ENCODE results near the gene PDCD1.

Gene PDCD1

GRCh38 chr2:241903121-241904010 is 44.7 kb upstream of the PDCD1 start:
- H3K4me3 ChIP-seq (ENCODE audit: low read length) = no peak overlapping the region
- H3K9me3 ChIP-seq (ENCODE audit: control insufficient read depth, insufficient read depth, low read length) = no peaks in the 10 kb centered on the region
- H3K36me3 ChIP-seq (ENCODE audit: control insufficient read depth, low read length) = no peaks in the 10 kb centered on the region
- no peaks in the 10 kb centered on the region for H3K9me2 ChIP-seq (replicated peaks; ENCODE audit: control insufficient read depth, low read length)
- no peak for TF ChIP-seq EZH2phosphoT487 (IDR thresholded peaks at IDR 0.05; ENCODE audit: borderline replicate concordance, low read length)
- TF ChIP-seq, protein P1, sequence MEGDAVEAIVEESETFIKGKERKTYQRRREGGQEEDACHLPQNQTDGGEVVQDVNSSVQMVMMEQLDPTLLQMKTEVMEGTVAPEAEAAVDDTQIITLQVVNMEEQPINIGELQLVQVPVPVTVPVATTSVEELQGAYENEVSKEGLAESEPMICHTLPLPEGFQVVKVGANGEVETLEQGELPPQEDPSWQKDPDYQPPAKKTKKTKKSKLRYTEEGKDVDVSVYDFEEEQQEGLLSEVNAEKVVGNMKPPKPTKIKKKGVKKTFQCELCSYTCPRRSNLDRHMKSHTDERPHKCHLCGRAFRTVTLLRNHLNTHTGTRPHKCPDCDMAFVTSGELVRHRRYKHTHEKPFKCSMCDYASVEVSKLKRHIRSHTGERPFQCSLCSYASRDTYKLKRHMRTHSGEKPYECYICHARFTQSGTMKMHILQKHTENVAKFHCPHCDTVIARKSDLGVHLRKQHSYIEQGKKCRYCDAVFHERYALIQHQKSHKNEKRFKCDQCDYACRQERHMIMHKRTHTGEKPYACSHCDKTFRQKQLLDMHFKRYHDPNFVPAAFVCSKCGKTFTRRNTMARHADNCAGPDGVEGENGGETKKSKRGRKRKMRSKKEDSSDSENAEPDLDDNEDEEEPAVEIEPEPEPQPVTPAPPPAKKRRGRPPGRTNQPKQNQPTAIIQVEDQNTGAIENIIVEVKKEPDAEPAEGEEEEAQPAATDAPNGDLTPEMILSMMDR (IDR thresholded peaks at IDR 0.05; ENCODE audit: low read depth, low read length, poor library complexity, severe bottlenecking) = no peak
- no peaks in the 10 kb centered on the region for H3K27me3 ChIP-seq (ENCODE audit: control insufficient read depth, low read length)
- H4K20me1 ChIP-seq (ENCODE audit: control insufficient read depth, insufficient read depth, low read depth, low read length) = no peaks in the 10 kb centered on the region
- H3F3A ChIP-seq (ENCODE audit: control insufficient read depth, insufficient read depth) = no peaks in the 10 kb centered on the region
- no peaks in the 10 kb centered on the region for H3K79me2 ChIP-seq (ENCODE audit: control insufficient read depth, low read length)
- no peak overlapping the region for H3K27ac ChIP-seq (ENCODE audit: low read depth, low read length)
- no peaks in the 10 kb centered on the region for H3K4me1 ChIP-seq (ENCODE audit: control insufficient read depth, low read length)
- H3K4me2 ChIP-seq (ENCODE audit: low read length) = no peak overlapping the region

DNA sequence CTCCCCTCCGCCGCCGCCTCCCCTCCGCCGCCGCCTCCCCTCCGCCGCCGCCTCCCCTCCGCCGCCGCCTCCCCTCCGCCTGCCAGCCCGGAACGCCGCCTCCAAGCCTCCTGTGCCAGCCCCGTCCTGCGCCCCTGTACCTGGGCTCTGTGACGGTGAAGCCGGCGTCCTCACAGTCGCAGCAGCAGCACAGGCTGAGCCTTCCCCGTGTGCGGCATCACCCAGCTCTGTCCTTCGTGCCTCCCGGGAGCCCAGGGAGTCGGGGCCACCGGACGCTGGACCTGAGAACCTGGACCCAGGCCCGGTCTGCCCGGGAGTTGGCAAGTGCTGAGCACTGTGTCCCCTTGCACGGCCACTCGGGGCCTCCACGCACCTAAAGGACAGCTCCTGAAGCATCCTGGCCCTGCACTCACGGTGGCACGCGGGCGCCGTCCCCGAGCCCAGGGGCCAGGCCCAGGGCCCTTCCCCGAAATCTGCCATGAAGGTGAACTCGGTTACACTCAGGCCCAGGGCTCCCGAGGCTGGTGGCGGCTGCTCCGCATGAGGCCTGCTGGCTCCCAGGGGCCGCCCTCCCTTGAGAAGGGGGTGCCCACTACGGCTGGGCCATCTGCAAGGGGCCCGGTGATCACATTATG is 43.8 kb upstream of the PDCD1 start:
- H3K4me2 ChIP-seq (ENCODE audit: low read length) = no peak overlapping the region
- no peak overlapping the region for H3K4me3 ChIP-seq (ENCODE audit: low read length)
- H3K79me2 ChIP-seq (ENCODE audit: control insufficient read depth, low read length) = no peaks in the 10 kb centered on the region
- H3K9me3 ChIP-seq (ENCODE audit: control insufficient read depth, insufficient read depth, low read length) = no peaks in the 10 kb centered on the region
- H3K27ac ChIP-seq (ENCODE audit: low read depth, low read length) = no peak overlapping the region
- no peaks in the 10 kb centered on the region for H3F3A ChIP-seq (ENCODE audit: control insufficient read depth, insufficient read depth)
- no peak for TF ChIP-seq EZH2phosphoT487 (IDR thresholded peaks at IDR 0.05; ENCODE audit: borderline replicate concordance, low read length)
- TF ChIP-seq, protein P1 (IDR thresholded peaks at IDR 0.05; ENCODE audit: low read depth, low read length, poor library complexity, severe bottlenecking) = no peak
- no peaks in the 10 kb centered on the region for H3K4me1 ChIP-seq (ENCODE audit: control insufficient read depth, low read length)
- H3K36me3 ChIP-seq (ENCODE audit: control insufficient read depth, low read length) = no peaks in the 10 kb centered on the region
- H3K9me2 ChIP-seq (replicated peaks; ENCODE audit: control insufficient read depth, low read length) = no peaks in the 10 kb centered on the region
- H3K27me3 ChIP-seq (ENCODE audit: control insufficient read depth, low read length) = no peaks in the 10 kb centered on the region
- no peaks in the 10 kb centered on the region for H4K20me1 ChIP-seq (ENCODE audit: control insufficient read depth, insufficient read depth, low read depth, low read length)

DNA sequence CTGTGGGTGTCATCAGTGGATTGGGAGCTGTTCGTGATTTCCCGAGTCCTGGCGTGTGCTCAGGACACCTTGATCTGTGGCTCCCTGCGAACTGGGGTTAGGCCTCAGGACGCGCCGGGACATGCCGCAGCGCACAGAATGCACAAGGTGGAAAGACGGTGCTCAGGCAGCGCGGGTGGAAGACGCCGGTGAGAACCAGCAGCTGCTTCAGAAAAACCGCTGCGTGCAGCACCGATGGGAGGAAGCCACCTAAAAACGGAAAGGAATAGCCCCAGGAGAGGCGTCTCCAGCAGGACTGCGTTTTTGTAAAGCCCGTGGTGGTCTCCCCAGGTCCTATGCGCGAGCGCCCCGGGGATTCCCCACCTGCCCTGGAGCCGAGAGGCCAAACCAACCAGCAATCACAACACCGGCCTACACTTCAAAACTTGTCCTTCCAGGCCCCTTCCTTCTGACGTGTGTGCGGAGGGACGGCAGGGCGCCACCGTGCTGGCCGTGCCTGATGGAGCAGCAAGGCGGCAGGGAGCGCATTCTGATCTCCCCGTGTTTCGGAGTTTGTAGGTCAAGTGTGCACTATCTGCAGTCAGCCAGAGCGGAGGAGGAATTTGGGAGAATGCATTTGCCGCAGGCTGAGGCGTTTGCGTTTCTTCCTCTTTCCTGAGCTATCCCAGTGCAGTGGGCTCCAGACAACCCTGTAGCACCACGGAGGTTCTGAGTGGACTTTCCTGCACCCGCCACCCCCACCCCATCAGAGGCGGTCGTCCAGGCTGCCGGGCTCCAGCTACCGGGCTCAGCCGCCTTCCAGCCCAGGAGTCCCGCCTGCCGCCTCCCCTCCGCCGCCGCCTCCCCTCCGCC is 43.0 kb upstream of the PDCD1 start:
- no peaks in the 10 kb centered on the region for H3K4me1 ChIP-seq (ENCODE audit: control insufficient read depth, low read length)
- no peaks in the 10 kb centered on the region for H3K27me3 ChIP-seq (ENCODE audit: control insufficient read depth, low read length)
- no peaks in the 10 kb centered on the region for H3F3A ChIP-seq (ENCODE audit: control insufficient read depth, insufficient read depth)
- H3K9me3 ChIP-seq (ENCODE audit: control insufficient read depth, insufficient read depth, low read length) = no peaks in the 10 kb centered on the region
- no peaks in the 10 kb centered on the region for H4K20me1 ChIP-seq (ENCODE audit: control insufficient read depth, insufficient read depth, low read depth, low read length)
- no peak overlapping the region for H3K4me3 ChIP-seq (ENCODE audit: low read length)
- no peaks in the 10 kb centered on the region for H3K36me3 ChIP-seq (ENCODE audit: control insufficient read depth, low read length)
- no peak overlapping the region for H3K27ac ChIP-seq (ENCODE audit: low read depth, low read length)
- no peaks in the 10 kb centered on the region for H3K79me2 ChIP-seq (ENCODE audit: control insufficient read depth, low read length)
- no peak overlapping the region for H3K4me2 ChIP-seq (ENCODE audit: low read length)
- H3K9me2 ChIP-seq (replicated peaks; ENCODE audit: control insufficient read depth, low read length) = no peaks in the 10 kb centered on the region
- TF ChIP-seq, protein P1 (IDR thresholded peaks at IDR 0.05; ENCODE audit: low read depth, low read length, poor library complexity, severe bottlenecking) = no peak
